Lung (tissue), 12 donors: ENCODE results near the gene IFI27L2. TPM values are rescaled to one million over a fixed set of nuclear protein-coding genes. Genes with fewer than 3 reads are reported as not detected.

Experiments used
- ATAC-seq: fragments of 200-7000 bp; cut with Tn5 transposase; one replicate; pipeline ENCODE4 v1.9.1; 2020; ENCODE audit warnings: moderate number of reproducible peaks; ENCODE audit not compliant: insufficient read depth, low FRiP score
- DNase-seq, 3 donors: peaks; one replicate each; pipeline ENCODE4 v3.0.0-alpha.2; 2013 to 2017
- H3K27ac ChIP-seq, 2 donors: one replicate each; pipeline ENCODE4 v1.5.1; 2013; ENCODE audit warnings: mild to moderate bottlenecking in 2 of 2, moderate library complexity in 2 of 2, control low read depth in 1 of 2, inconsistent platforms in 1 of 2, low read depth in 1 of 2, low read length in 1 of 2
- H3K27me3 ChIP-seq, 3 donors: one replicate each; pipeline ENCODE4 v1.5.1; 2013; ENCODE audit warnings: low read length in 2 of 3; ENCODE audit not compliant: control insufficient read depth in 3 of 3, insufficient read depth in 3 of 3
- H3K36me3 ChIP-seq, 4 donors: one replicate each; pipeline ENCODE4 v1.5.1; 2013; ENCODE audit warnings: low read length in 4 of 4, mild to moderate bottlenecking in 1 of 4, moderate library complexity in 1 of 4; ENCODE audit not compliant: control insufficient read depth in 4 of 4, insufficient read depth in 4 of 4
- H3K4me1 ChIP-seq, 5 donors: one replicate each; pipeline ENCODE4 v1.5.1; 2013; ENCODE audit warnings: low read length in 5 of 5, mild to moderate bottlenecking in 2 of 5, moderate library complexity in 1 of 5; ENCODE audit not compliant: control insufficient read depth in 5 of 5, insufficient read depth in 5 of 5
- H3K4me3 ChIP-seq: one replicate; pipeline ENCODE4 v1.5.1; 2013; ENCODE audit warnings: mild to moderate bottlenecking, control low read depth, moderate library complexity
- H3K9ac ChIP-seq, 2 donors: one replicate each; pipeline ENCODE4 v1.5.1; 2013; ENCODE audit warnings: low read length in 2 of 2, control low read depth in 1 of 2; ENCODE audit not compliant: insufficient read depth in 1 of 2
- H3K9me3 ChIP-seq, 4 donors: one replicate each; pipeline ENCODE4 v1.5.1; 2013; ENCODE audit warnings: low read length in 3 of 4, mild to moderate bottlenecking in 1 of 4, moderate library complexity in 1 of 4; ENCODE audit not compliant: control insufficient read depth in 4 of 4, insufficient read depth in 3 of 4
- WGBS, 2 donors: extraction: QIAGEN DNeasy Blood & Tissue Kit; methylation state at CpG; one replicate each; pipeline ENCODE4 v1.1.7; 2013; 5-methylcytosine and 5-hydroxymethylcytosine counted together
- polyA plus RNA-seq, 2 donors: library from polyadenylated mRNA; stranded (reverse); fragments of 200-250 nt; gene quantifications; one replicate each; pipeline ENCODE4 v1.2.1, GENCODE V29; 2013
- total RNA-seq, 2 donors: library from RNA; depleted of rRNA in 1 of 2; stranded (reverse); fragments of >200 nt in 1 of 2; gene quantifications; one replicate each; pipeline ENCODE4 v1.2.1, GENCODE V29; 2014 to 2021
- TF ChIP-seq, protein P1 (sequence below): IDR thresholded peaks from 2 replicates; pipeline ENCODE4 v1.5.1; 2012; ENCODE audit warnings: mild to moderate bottlenecking; ENCODE audit errors: control extremely low read depth, extremely low read depth
- donor health status: control.
- donor health status: control.
- donor health status: Bipolar disorder and iron deficiency.
- donor health status: healthy.
- donor health status: DM: yes; HTN: yes; CAD: no.

IFI27L2 gene
- total and polyA plus RNA-seq, 4 donors, result 27.2 to 127 (median 73.4) TPM

DNA sequence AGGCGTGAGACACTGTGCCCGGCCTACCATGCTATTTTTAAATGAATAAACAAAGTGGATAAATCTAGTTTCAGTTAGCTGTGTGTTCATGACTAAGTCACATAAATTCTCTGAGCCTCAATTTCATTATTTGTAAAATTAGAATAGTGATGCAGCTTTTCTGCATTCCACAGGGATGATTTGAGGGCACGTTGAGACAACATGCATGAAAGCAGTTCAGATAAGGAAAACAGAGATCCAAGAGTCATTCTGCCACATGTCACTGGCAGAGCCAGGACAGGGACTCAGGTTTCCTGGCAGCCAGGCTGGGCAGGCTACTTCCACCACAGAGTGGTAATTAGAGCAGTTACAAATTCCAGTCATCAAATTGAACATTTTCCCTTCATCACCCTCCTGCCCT, 41.8 kb upstream of the IFI27L2 start:
- Histone ChIP-seq H3K9me3 (no peaks in the 10 kb centered on the region), H3K9ac (no peak overlapping the region), H3K4me3 (no peak overlapping the region), H3K4me1 (peaks cover 0 to 10% (median 0%) of the 10 kb centered on the region in 5 donors), H3K27ac (no peak overlapping the region), H3K27me3 (peaks cover 0 to 31% (median 30%) of the 10 kb centered on the region in 3 donors), H3K36me3 (no peaks in the 10 kb centered on the region)
- TF ChIP-seq, protein P1, sequence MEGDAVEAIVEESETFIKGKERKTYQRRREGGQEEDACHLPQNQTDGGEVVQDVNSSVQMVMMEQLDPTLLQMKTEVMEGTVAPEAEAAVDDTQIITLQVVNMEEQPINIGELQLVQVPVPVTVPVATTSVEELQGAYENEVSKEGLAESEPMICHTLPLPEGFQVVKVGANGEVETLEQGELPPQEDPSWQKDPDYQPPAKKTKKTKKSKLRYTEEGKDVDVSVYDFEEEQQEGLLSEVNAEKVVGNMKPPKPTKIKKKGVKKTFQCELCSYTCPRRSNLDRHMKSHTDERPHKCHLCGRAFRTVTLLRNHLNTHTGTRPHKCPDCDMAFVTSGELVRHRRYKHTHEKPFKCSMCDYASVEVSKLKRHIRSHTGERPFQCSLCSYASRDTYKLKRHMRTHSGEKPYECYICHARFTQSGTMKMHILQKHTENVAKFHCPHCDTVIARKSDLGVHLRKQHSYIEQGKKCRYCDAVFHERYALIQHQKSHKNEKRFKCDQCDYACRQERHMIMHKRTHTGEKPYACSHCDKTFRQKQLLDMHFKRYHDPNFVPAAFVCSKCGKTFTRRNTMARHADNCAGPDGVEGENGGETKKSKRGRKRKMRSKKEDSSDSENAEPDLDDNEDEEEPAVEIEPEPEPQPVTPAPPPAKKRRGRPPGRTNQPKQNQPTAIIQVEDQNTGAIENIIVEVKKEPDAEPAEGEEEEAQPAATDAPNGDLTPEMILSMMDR, result no peak
- ATAC-seq, result no peak
- DNase-seq, result no peak
- WGBS, 2 donors, result 45 to 64% methylated on average over 3 of the region's 3 CpGs

DNA sequence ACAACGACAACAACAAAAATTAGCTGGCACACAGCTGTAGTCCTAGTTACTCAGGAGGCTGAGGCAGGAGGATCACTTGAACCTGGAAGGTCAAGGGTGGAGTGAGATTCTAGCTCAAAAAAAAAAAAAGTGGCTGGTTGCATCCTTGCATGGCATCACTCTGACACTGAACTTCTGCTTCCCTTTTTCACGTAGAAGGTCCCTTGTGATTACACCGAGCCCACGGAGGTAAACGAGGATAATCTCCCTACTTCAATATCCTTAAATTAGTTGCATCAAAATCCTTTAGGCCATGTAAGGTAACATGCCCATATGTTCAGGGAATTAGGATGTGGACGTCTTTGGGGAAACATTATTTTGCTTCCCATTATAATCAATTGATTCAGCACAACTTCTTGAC, 40.7 kb upstream of the IFI27L2 start:
- 51 to 73% methylated on average over 6 of the region's 6 CpGs for WGBS, 2 donors
- Histone ChIP-seq H3K9me3 (no peaks in the 10 kb centered on the region), H3K9ac (no peak overlapping the region), H3K36me3 (no peaks in the 10 kb centered on the region), H3K4me1 (peaks cover 0 to 10% (median 0%) of the 10 kb centered on the region in 5 donors), H3K27me3 (peaks cover 0 to 20% (median 19%) of the 10 kb centered on the region in 3 donors), H3K27ac (no peak overlapping the region), H3K4me3 (no peak overlapping the region)
- ATAC-seq (no peak), DNase-seq (no peak)
- TF ChIP-seq, protein P1, result no peak

DNA sequence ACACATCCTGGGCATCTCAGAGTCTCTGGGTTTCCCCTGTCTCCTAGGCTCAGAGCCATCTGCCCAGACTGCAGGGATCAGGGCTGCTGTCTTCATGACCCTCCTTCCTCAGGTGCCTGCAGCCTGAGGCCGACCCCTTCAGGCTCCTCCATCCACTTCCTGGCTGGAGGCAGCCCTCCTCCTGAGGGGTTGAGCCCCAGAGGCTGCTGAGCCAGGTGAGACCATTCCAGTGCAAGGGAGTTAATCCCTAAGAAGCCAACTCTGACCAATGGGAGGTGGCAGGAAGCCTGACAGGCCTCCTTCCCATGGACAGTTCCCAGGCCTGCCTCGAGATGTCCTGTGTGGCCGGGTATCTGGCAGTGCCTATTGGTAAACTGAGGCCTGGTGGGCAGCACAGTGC, 36.3 kb upstream of the IFI27L2 start:
- TF ChIP-seq, protein P1, result no peak
- peaks cover 0 to 7% (median 3%) of the 10 kb centered on the region in 3 donors for H3K27me3 ChIP-seq
- H3K9ac ChIP-seq, result no peak overlapping the region
- H3K4me1 ChIP-seq, result peaks cover 0 to 14% (median 5%) of the 10 kb centered on the region in 5 donors
- 91 to 100% methylated on average over 3 of the region's 3 CpGs for WGBS, 2 donors
- H3K36me3 ChIP-seq, result no peaks in the 10 kb centered on the region
- ATAC-seq (no peak), DNase-seq (no peak)
- H3K9me3 ChIP-seq, result no peaks in the 10 kb centered on the region
- no peak overlapping the region for H3K27ac ChIP-seq
- H3K4me3 ChIP-seq, result no peak overlapping the region
